Naive thymus-derived CD4-positive, alpha-beta T cell (primary cell): ENCODE data around the gene AKAP4. TPM values are rescaled to one million over a fixed set of nuclear protein-coding genes. Genes with fewer than 3 reads are reported as not detected.

ENCODE experiments used
- ATAC-seq: fragments of 150-1000 bp; cut with Tn5 transposase; 2 replicates; pipeline ENCODE4 v1.10.0; 2021; ENCODE audit warnings: mild to moderate bottlenecking, moderate library complexity
- CTCF ChIA-PET: fragments of 350-600 bp; sonication (Branson Sonifier 250); formaldehyde crosslinking; loops from one replicate; lab custom pipeline; 2021; ENCODE audit warnings: antibody characterized with exemption; lab: Charles Lee
- POLR2A ChIA-PET: fragments of 350-600 bp; sonication (Branson Sonifier 250); formaldehyde crosslinking; loops from one replicate; lab custom pipeline; 2021; ENCODE audit warnings: antibody characterized with exemption, inconsistent platforms; lab: Charles Lee
- DNase-seq, 9 donors: peaks; one replicate each; pipeline versions ENCODE4 v3.0.0 to v3.0.0-alpha.2; 2020 to 2022; ENCODE audit warnings: mixed read lengths in 1 of 9
- H3K27ac ChIP-seq: one replicate; pipeline ENCODE4 v1.7.0; 2013; ENCODE audit warnings: mild to moderate bottlenecking, low read depth, low read length, moderate library complexity
- H3K27me3 ChIP-seq, 2 donors: one replicate each; pipeline ENCODE4 v1.7.0; 2013; ENCODE audit warnings: low read length in 2 of 2, mild to moderate bottlenecking in 2 of 2, moderate library complexity in 2 of 2; ENCODE audit not compliant: control insufficient read depth in 2 of 2, insufficient read depth in 2 of 2
- H3K36me3 ChIP-seq, 3 experiments: 1 replicate in 2 of 3; 2 replicates in 1 of 3; pipeline ENCODE4 v1.7.0; 2013; ENCODE audit warnings: low read length in 3 of 3, mild to moderate bottlenecking in 3 of 3, moderate library complexity in 1 of 3; ENCODE audit not compliant: insufficient read depth in 3 of 3, control insufficient read depth in 2 of 3
- H3K4me1 ChIP-seq, 2 donors: one replicate each; pipeline ENCODE4 v1.7.0; 2013; ENCODE audit warnings: low read length in 2 of 2, mild to moderate bottlenecking in 2 of 2, moderate library complexity in 1 of 2; ENCODE audit not compliant: control insufficient read depth in 2 of 2, insufficient read depth in 2 of 2
- H3K4me3 ChIP-seq: 2 replicates; pipeline ENCODE4 v1.7.0; 2013; ENCODE audit warnings: mild to moderate bottlenecking, low read length
- H3K9me3 ChIP-seq, 3 experiments: 1 replicate in 2 of 3; 2 replicates in 1 of 3; pipeline ENCODE4 v1.7.0; 2013; ENCODE audit warnings: low read length in 3 of 3; ENCODE audit not compliant: control insufficient read depth in 2 of 3
- H3K27ac Mint-ChIP-seq, 9 donors: one replicate each; pipeline ENCODE4 v1.8.0; 2020 to 2022; ENCODE audit warnings: mixed read lengths in 9 of 9, mild to moderate bottlenecking in 8 of 9, moderate library complexity in 5 of 9, inconsistent platforms in 2 of 9
- H3K27me3 Mint-ChIP-seq, 5 donors: one replicate each; pipeline ENCODE4 v1.8.0; 2021 to 2022; ENCODE audit warnings: mixed read lengths in 5 of 5, mild to moderate bottlenecking in 1 of 5
- H3K36me3 Mint-ChIP-seq, 5 donors: one replicate each; pipeline ENCODE4 v1.8.0; 2020 to 2022; ENCODE audit warnings: mixed read lengths in 5 of 5, mild to moderate bottlenecking in 3 of 5, inconsistent platforms in 1 of 5
- H3K4me1 Mint-ChIP-seq, 7 donors: one replicate each; pipeline ENCODE4 v1.8.0; 2020 to 2022; ENCODE audit warnings: mixed read lengths in 7 of 7, mild to moderate bottlenecking in 3 of 7, inconsistent platforms in 1 of 7
- H3K4me3 Mint-ChIP-seq, 10 donors: one replicate each; pipeline ENCODE4 v1.8.0; 2020 to 2022; ENCODE audit warnings: mild to moderate bottlenecking in 10 of 10, mixed read lengths in 10 of 10, moderate library complexity in 6 of 10, inconsistent platforms in 2 of 10
- H3K9me3 Mint-ChIP-seq, 11 donors: one replicate each; pipeline ENCODE4 v1.8.0; 2020 to 2022; ENCODE audit warnings: mixed read lengths in 11 of 11, mild to moderate bottlenecking in 4 of 11, inconsistent platforms in 1 of 11, moderate library complexity in 1 of 11
- intact Hi-C, 2 donors: fragments of 100-400 bp; cut with micrococcal nuclease; formaldehyde crosslinking; loops; one replicate each; pipeline ENCODE4 v1.15.1; 2023
- polyA plus RNA-seq, 2 donors: library from polyadenylated mRNA; unstranded; fragments of 300-500 nt; fragmentation: Illumina TruSeq; gene quantifications; one replicate each; pipeline ENCODE4 v1.2.3, GENCODE V29; 2021
- total RNA-seq, 6 experiments: library from RNA in 5 of 6; stranded (reverse) in 5 of 6; gene quantifications; 1 replicate in 5 of 6; 2 replicates in 1 of 6; pipeline ENCODE4 v1.2.3 and lab custom pipeline; 2021 to 2026

AKAP4 gene
- total and polyA plus RNA-seq, 7 experiments from 2014 or later: not detected

GRCh38 chrX:50188859-50189600, 11.8 kb downstream of the AKAP4 start:
- Mint-ChIP-seq H3K4me3 (no peak overlapping the region), H3K27me3 (peaks cover 0 to 2% (median 0%) of the 10 kb centered on the region in 5 donors), H3K9me3 (peaks cover 0 to 2% (median 0%) of the 10 kb centered on the region in 11 donors), H3K4me1 (no peaks in the 10 kb centered on the region), H3K27ac (no peak overlapping the region), H3K36me3 (no peaks in the 10 kb centered on the region)
- no peak overlapping the region for H3K27ac ChIP-seq
- CTCF ChIA-PET: no interaction called here
- intact Hi-C loops: no loop called here
- H3K36me3 ChIP-seq: no peaks in the 10 kb centered on the region
- H3K27me3 ChIP-seq: no peaks in the 10 kb centered on the region
- DNase-seq (no peak), ATAC-seq (no peak)
- no peaks in the 10 kb centered on the region for H3K4me1 ChIP-seq
- H3K9me3 ChIP-seq: no peaks in the 10 kb centered on the region
- POLR2A ChIA-PET: no interaction called here
- no peak overlapping the region for H3K4me3 ChIP-seq

DNA sequence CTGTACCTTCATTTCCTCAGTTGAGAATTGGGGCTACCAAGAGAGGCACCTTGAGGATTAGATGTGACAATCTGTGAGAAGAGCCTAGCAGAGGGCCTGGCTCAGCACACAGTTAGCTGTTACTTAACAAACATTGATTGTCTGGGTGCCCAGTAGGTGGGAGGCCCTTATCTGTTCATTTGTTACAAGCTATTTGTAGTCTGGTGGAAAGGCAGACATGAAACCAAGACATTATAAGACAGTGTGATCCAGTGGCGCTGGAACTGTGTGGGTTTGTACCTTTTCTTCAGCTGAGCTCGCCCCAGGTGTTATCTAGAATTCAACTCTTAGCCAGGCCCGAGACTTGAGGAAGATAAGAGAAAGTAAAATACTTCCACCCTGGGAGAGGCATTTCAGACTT, 16.9 kb downstream of the AKAP4 start:
- H3K9me3 Mint-ChIP-seq: peaks cover 0 to 1% (median 0%) of the 10 kb centered on the region in 11 donors
- Histone ChIP-seq H3K27me3 (no peaks in the 10 kb centered on the region), H3K4me3 (no peak overlapping the region), H3K4me1 (no peaks in the 10 kb centered on the region), H3K9me3 (no peaks in the 10 kb centered on the region), H3K27ac (no peak overlapping the region), H3K36me3 (no peaks in the 10 kb centered on the region)
- no peaks in the 10 kb centered on the region for H3K36me3 Mint-ChIP-seq
- DNase-seq (no peak), ATAC-seq (no peak)
- H3K27ac Mint-ChIP-seq: no peak overlapping the region
- H3K4me1 Mint-ChIP-seq: no peaks in the 10 kb centered on the region
- H3K4me3 Mint-ChIP-seq: no peak overlapping the region
- POLR2A ChIA-PET: no interaction called here
- H3K27me3 Mint-ChIP-seq: peaks cover 0 to 5% (median 0%) of the 10 kb centered on the region in 5 donors
- intact Hi-C loops: no loop called here
- CTCF ChIA-PET: no interaction called here

- no peak for DNase-seq
- ChIA-PET CTCF (no interaction called here), POLR2A (interaction anchor here (0.7 kb wide), 1 partner anchor 1178 kb away, joined by 3 read pairs; no protein-coding TSS in a partner anchor)
- Histone ChIP-seq H3K4me1 (no peaks in the 10 kb centered on the region), H3K9me3 (no peaks in the 10 kb centered on the region), H3K27me3 (no peaks in the 10 kb centered on the region), H3K27ac (no peak overlapping the region), H3K36me3 (no peaks in the 10 kb centered on the region), H3K4me3 (no peak overlapping the region)
- no peaks in the 10 kb centered on the region for H3K4me1 Mint-ChIP-seq
- intact Hi-C loops: no loop called here
- peaks cover 0 to 1% (median 0%) of the 10 kb centered on the region in 11 donors for H3K9me3 Mint-ChIP-seq
- no peak overlapping the region for H3K27ac Mint-ChIP-seq
- no peak for ATAC-seq
- peaks cover 0 to 8% (median 0%) of the 10 kb centered on the region in 5 donors for H3K27me3 Mint-ChIP-seq
- H3K36me3 Mint-ChIP-seq: no peaks in the 10 kb centered on the region
- H3K4me3 Mint-ChIP-seq: no peak overlapping the region
These were observed 20.5 kb downstream of the AKAP4 start for GRCh38 chrX:50180073-50180940.

- Histone ChIP-seq H3K36me3 (no peaks in the 10 kb centered on the region), H3K9me3 (no peaks in the 10 kb centered on the region), H3K4me3 (no peak overlapping the region), H3K27me3 (no peaks in the 10 kb centered on the region), H3K4me1 (no peaks in the 10 kb centered on the region), H3K27ac (no peak overlapping the region)
- H3K9me3 Mint-ChIP-seq: peaks cover 0 to 10% (median 4%) of the 10 kb centered on the region in 11 donors
- ChIA-PET CTCF (no interaction called here), POLR2A (no interaction called here)
- H3K4me3 Mint-ChIP-seq: no peak overlapping the region
- intact Hi-C loops: no loop called here
- no peaks in the 10 kb centered on the region for H3K36me3 Mint-ChIP-seq
- ATAC-seq: no peak
- H3K27me3 Mint-ChIP-seq: peaks cover 0 to 4% (median 0%) of the 10 kb centered on the region in 5 donors
- H3K4me1 Mint-ChIP-seq: no peaks in the 10 kb centered on the region
- no peak overlapping the region for H3K27ac Mint-ChIP-seq
- DNase-seq: no peak
These were observed 31.1 kb downstream of the AKAP4 start for GRCh38 chrX:50169717-50170116.

GRCh38 chrX:50168241-50168687, 32.5 kb downstream of the AKAP4 start:
- peaks cover 0 to 3% (median 0%) of the 10 kb centered on the region in 11 donors for H3K9me3 Mint-ChIP-seq
- CTCF ChIA-PET: no interaction called here
- H3K4me3 Mint-ChIP-seq: no peak overlapping the region

GRCh38 chrX:50167366-50167765, 33.4 kb downstream of the AKAP4 start:
- no peaks in the 10 kb centered on the region for H3K4me1 Mint-ChIP-seq
- ATAC-seq: no peak

More at GRCh38 chrX:50168241-50168687, 32.5 kb downstream of the AKAP4 start:
- no peaks in the 10 kb centered on the region for H3K9me3 ChIP-seq
- H3K36me3 ChIP-seq: no peaks in the 10 kb centered on the region
- Mint-ChIP-seq H3K4me1 (no peaks in the 10 kb centered on the region), H3K27me3 (peaks cover 0 to 3% (median 0%) of the 10 kb centered on the region in 5 donors), H3K27ac (no peak overlapping the region), H3K36me3 (no peaks in the 10 kb centered on the region)
- no peak overlapping the region for H3K4me3 ChIP-seq
- no peaks in the 10 kb centered on the region for H3K27me3 ChIP-seq
- DNase-seq: no peak
- H3K27ac ChIP-seq: no peak overlapping the region
- no peak for ATAC-seq
- intact Hi-C loops: no loop called here
- H3K4me1 ChIP-seq: no peaks in the 10 kb centered on the region
- POLR2A ChIA-PET: no interaction called here

More at GRCh38 chrX:50167366-50167765, 33.4 kb downstream of the AKAP4 start:
- ChIA-PET CTCF (no interaction called here), POLR2A (no interaction called here)
- H3K27ac Mint-ChIP-seq: no peak overlapping the region
- no peaks in the 10 kb centered on the region for H3K27me3 ChIP-seq
- intact Hi-C loops: no loop called here
- H3K27ac ChIP-seq: no peak overlapping the region
- no peak for DNase-seq
- H3K36me3 ChIP-seq: no peaks in the 10 kb centered on the region
- no peak overlapping the region for H3K4me3 ChIP-seq
- H3K9me3 ChIP-seq: no peaks in the 10 kb centered on the region
- no peaks in the 10 kb centered on the region for H3K36me3 Mint-ChIP-seq
- H3K4me3 Mint-ChIP-seq: no peak overlapping the region
- H3K9me3 Mint-ChIP-seq: no peaks in the 10 kb centered on the region
- H3K4me1 ChIP-seq: no peaks in the 10 kb centered on the region
- peaks cover 0 to 3% (median 0%) of the 10 kb centered on the region in 5 donors for H3K27me3 Mint-ChIP-seq
